Gastrocnemius medialis (tissue), 4 donors: Measurements from ENCODE around the gene XXYLT1.

ENCODE experiments used
- POLR2A ChIP-seq, 2 donors: fragments of 450-650 bp; IDR thresholded peaks; one replicate each; pipeline ENCODE4 v1.6.1; 2017; ENCODE audit warnings: antibody characterized with exemption in 2 of 2, mild to moderate bottlenecking in 2 of 2, moderate library complexity in 2 of 2
- TF ChIP-seq, protein P1 (sequence below), 5 experiments: fragments of 450-650 bp in 3 of 5; fragments of 200-600 bp in 2 of 5; sonication (generic) in 2 of 5; IDR thresholded peaks in 4 of 5; conservative IDR thresholded peaks in 1 of 5; 1 replicate in 4 of 5; 2 replicates in 1 of 5; pipeline ENCODE4 v1.5.1; 2016 to 2019; ENCODE audit warnings: antibody characterized with exemption in 5 of 5, mild to moderate bottlenecking in 3 of 5, moderate library complexity in 3 of 5

DNA sequence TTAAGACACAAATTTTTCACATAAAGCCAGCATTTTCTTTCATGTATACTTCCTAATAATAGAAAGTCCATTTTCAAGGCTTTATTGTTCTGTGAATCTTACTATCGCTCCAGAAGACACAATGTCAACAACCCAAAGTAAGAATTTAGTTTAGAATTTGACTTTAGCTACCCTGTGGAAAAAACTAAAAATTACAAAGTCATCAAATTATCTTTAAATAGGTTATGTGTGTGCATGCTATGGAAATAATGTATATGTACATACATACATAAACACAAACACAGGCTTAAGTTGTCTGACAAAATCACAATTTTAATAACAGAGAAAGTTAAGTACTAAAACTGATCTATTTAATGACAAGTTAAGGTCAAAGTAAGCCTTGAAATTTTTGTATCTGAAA lies 20.2 kb upstream of the XXYLT1 start:
- TF ChIP-seq, protein P1, sequence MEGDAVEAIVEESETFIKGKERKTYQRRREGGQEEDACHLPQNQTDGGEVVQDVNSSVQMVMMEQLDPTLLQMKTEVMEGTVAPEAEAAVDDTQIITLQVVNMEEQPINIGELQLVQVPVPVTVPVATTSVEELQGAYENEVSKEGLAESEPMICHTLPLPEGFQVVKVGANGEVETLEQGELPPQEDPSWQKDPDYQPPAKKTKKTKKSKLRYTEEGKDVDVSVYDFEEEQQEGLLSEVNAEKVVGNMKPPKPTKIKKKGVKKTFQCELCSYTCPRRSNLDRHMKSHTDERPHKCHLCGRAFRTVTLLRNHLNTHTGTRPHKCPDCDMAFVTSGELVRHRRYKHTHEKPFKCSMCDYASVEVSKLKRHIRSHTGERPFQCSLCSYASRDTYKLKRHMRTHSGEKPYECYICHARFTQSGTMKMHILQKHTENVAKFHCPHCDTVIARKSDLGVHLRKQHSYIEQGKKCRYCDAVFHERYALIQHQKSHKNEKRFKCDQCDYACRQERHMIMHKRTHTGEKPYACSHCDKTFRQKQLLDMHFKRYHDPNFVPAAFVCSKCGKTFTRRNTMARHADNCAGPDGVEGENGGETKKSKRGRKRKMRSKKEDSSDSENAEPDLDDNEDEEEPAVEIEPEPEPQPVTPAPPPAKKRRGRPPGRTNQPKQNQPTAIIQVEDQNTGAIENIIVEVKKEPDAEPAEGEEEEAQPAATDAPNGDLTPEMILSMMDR (IDR thresholded peaks at IDR 0.05 in 4 of 5, conservative IDR thresholded peaks at IDR 0.05 in 1 of 5), result no peak
- no peak for TF ChIP-seq POLR2A (IDR thresholded peaks at IDR 0.05)
